Mesendoderm (in vitro differentiated cells): Measurements from ENCODE around the gene ENTHD1.

Source experiments
- DNase-seq: peaks from one replicate; pipeline ENCODE4 v3.0.0; 2013
- H2AK5ac ChIP-seq: 2 replicates; pipeline ENCODE4 v1.6.1; 2013; ENCODE audit warnings: low read length, inconsistent platforms
- H2BK120ac ChIP-seq: 2 replicates; pipeline ENCODE4 v1.6.1; 2013; ENCODE audit warnings: low read depth, mild to moderate bottlenecking, low read length, moderate library complexity, mixed read lengths
- H2BK15ac ChIP-seq: replicated peaks from 2 replicates; pipeline ENCODE4 v1.6.1; 2013; ENCODE audit warnings: low read depth, mild to moderate bottlenecking, moderate library complexity
- H2BK5ac ChIP-seq: 2 replicates; pipeline ENCODE4 v1.6.1; 2013; ENCODE audit warnings: low read length, inconsistent platforms
- H3K18ac ChIP-seq: 2 replicates; pipeline ENCODE4 v1.6.1; 2013; ENCODE audit warnings: mild to moderate bottlenecking, low read length, mixed read lengths
- H3K23ac ChIP-seq: one replicate; pipeline ENCODE4 v1.6.1; 2013; ENCODE audit warnings: low read length
- H3K27ac ChIP-seq: 2 replicates; pipeline ENCODE4 v1.5.1; 2013; ENCODE audit warnings: low read depth, mild to moderate bottlenecking, inconsistent platforms, low read length, moderate library complexity
- H3K27me3 ChIP-seq: 2 replicates; pipeline ENCODE4 v1.6.1; 2013; ENCODE audit warnings: low read length, control low read depth, mild to moderate bottlenecking, inconsistent platforms; ENCODE audit not compliant: insufficient read depth, poor library complexity
- H3K36me3 ChIP-seq: 2 replicates; pipeline ENCODE4 v1.6.1; 2013; ENCODE audit warnings: low read length, inconsistent platforms; ENCODE audit not compliant: control insufficient read depth, insufficient read depth
- H3K4ac ChIP-seq: one replicate; pipeline ENCODE4 v1.6.1; 2013; ENCODE audit warnings: low read depth, mild to moderate bottlenecking, low read length, moderate library complexity
- H3K4me1 ChIP-seq: 2 replicates; pipeline ENCODE4 v1.6.1; 2013; ENCODE audit warnings: low read depth, low read length, inconsistent platforms; ENCODE audit not compliant: control insufficient read depth
- H3K4me2 ChIP-seq: 2 replicates; pipeline ENCODE4 v1.6.1; 2013; ENCODE audit warnings: low read length
- H3K4me3 ChIP-seq: 2 replicates; pipeline ENCODE4 v1.5.1; 2013; ENCODE audit warnings: mild to moderate bottlenecking, low read length
- H3K56ac ChIP-seq: one replicate; pipeline ENCODE4 v1.6.1; 2013; ENCODE audit warnings: low read length
- H3K79me1 ChIP-seq: 2 replicates; pipeline ENCODE4 v1.6.1; 2013; ENCODE audit warnings: low read length, inconsistent platforms
- H3K79me2 ChIP-seq: 2 replicates; pipeline ENCODE4 v1.6.1; 2013; ENCODE audit warnings: mild to moderate bottlenecking, low read length; ENCODE audit not compliant: control insufficient read depth, insufficient read depth
- H3K9ac ChIP-seq: 2 replicates; pipeline ENCODE4 v1.6.1; 2013; ENCODE audit warnings: low read length, inconsistent platforms
- H4K5ac ChIP-seq: one replicate; pipeline ENCODE4 v1.6.1; 2013; ENCODE audit warnings: low read length
- H4K8ac ChIP-seq: one replicate; pipeline ENCODE4 v1.6.1; 2013; ENCODE audit warnings: low read depth, mild to moderate bottlenecking, control low read depth, low read length, moderate library complexity
- WGBS: extraction: QIAGEN DNeasy Blood & Tissue Kit; methylation state at CpG from one replicate; pipeline ENCODE4 v1.1.7; 2013; ENCODE audit warnings: low lambda C conversion rate, missing lambda C conversion rate; ENCODE audit not compliant: insufficient coverage; ENCODE audit errors: extremely low coverage; 5-methylcytosine and 5-hydroxymethylcytosine counted together

ENTHD1 gene

DNA sequence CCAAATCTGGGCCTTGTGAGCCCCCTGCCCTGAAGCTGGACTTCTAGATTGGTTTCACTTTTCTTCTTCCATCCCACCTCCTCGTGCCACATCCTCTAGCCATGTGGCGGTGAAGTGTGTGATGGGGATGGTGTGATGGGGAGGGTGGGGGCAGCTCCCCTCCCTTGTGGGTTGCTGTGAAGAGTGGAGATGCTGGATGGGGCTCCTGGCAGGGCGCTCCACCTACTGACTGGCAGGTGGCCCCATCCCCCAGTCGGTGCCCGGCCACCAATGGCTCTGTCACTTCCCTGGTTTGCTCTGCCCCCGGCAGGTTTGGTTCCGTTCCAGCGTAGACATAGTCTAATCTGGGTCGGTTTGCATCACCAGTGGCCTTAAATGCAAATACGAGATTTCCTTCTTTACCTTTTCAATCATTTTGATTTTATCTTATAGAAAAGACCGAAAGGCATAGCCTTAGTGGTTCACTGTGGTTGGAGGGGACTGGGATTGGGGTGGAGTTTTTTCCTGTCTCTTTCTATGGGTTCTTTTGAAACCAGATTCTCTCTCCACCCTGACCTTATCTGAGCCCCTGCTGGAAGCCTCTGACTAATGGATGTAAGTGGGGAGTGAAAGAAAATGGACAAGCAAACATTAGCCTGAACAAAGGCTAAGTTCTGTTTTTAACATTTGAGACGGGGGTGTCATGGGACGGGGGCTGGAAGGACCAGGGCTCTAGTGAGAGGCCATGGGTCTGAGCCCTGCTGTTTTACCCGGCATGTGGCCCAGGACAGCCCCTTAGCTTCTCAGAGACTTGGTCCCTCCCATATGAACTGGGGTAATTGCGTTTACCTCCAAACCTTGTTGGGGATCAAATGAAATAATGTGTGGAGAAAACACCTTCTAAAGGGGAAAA, 173.8 kb downstream of the ENTHD1 start:
- H3K4me2 ChIP-seq, result no peak overlapping the region
- DNase-seq, result peak; percentile 21
- H3K4ac ChIP-seq, result no peak overlapping the region
- no peak overlapping the region for H2BK15ac ChIP-seq
- no peaks in the 10 kb centered on the region for H3K79me1 ChIP-seq
- H3K56ac ChIP-seq, result no peak overlapping the region
- H3K79me2 ChIP-seq, result no peaks in the 10 kb centered on the region
- no peak overlapping the region for H3K18ac ChIP-seq
- H3K36me3 ChIP-seq, result no peaks in the 10 kb centered on the region
- no peak overlapping the region for H4K8ac ChIP-seq
- H3K27ac ChIP-seq, result no peak overlapping the region
- H2AK5ac ChIP-seq, result no peak overlapping the region
- peaks cover 2% of the 10 kb centered on the region for H3K4me1 ChIP-seq
- H3K9ac ChIP-seq, result no peak overlapping the region
- H2BK120ac ChIP-seq, result no peak overlapping the region
- H3K4me3 ChIP-seq, result no peak overlapping the region
- no CpG with 5 or more reads among the region's 15 CpGs for WGBS
- H3K27me3 ChIP-seq, result no peaks in the 10 kb centered on the region
- H2BK5ac ChIP-seq, result no peak overlapping the region
- H4K5ac ChIP-seq, result no peak overlapping the region
- H3K23ac ChIP-seq, result no peak overlapping the region

DNA sequence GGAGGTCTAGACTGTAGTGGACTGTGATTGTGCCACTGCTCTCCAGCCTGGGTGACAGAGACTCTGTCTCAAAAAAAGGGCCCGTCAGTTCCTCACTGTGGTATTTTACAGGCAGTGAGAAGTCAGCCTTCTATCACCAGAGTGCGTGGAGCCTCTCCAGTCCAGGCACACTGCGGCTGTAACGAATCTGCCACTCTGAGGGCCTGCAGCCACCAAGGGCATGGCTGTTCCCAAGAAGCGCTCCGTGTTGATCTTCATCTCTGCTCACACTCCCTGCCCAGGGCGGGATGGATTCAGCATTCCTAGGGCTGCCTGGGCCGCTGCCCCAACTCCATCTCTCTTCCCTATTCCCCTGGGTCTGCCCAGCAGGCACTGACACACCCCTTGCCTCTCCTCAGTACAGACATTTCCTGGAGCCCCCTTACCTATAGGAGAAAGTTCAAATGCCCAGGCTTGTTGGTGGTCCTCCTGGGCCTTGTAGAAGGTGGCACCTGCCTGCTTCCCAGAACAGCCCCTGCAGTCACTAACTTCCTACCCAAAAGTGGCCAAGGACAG, 174.6 kb downstream of the ENTHD1 start:
- no peak overlapping the region for H3K56ac ChIP-seq
- H3K4me3 ChIP-seq, result no peak overlapping the region
- no peak overlapping the region for H3K18ac ChIP-seq
- no peaks in the 10 kb centered on the region for H3K36me3 ChIP-seq
- WGBS, result no CpG with 5 or more reads among the region's 8 CpGs
- H3K4me2 ChIP-seq, result no peak overlapping the region
- no peak overlapping the region for H3K23ac ChIP-seq
- H3K27me3 ChIP-seq, result no peaks in the 10 kb centered on the region
- H3K27ac ChIP-seq, result no peak overlapping the region
- no peak overlapping the region for H3K4ac ChIP-seq
- H2BK15ac ChIP-seq, result no peak overlapping the region
- no peak overlapping the region for H2BK5ac ChIP-seq
- no peak for DNase-seq
- no peak overlapping the region for H2AK5ac ChIP-seq
- no peaks in the 10 kb centered on the region for H3K79me1 ChIP-seq
- no peak overlapping the region for H4K8ac ChIP-seq
- H4K5ac ChIP-seq, result no peak overlapping the region
- no peak overlapping the region for H2BK120ac ChIP-seq
- H3K4me1 ChIP-seq, result peaks cover 2% of the 10 kb centered on the region
- no peaks in the 10 kb centered on the region for H3K79me2 ChIP-seq
- H3K9ac ChIP-seq, result no peak overlapping the region

DNA sequence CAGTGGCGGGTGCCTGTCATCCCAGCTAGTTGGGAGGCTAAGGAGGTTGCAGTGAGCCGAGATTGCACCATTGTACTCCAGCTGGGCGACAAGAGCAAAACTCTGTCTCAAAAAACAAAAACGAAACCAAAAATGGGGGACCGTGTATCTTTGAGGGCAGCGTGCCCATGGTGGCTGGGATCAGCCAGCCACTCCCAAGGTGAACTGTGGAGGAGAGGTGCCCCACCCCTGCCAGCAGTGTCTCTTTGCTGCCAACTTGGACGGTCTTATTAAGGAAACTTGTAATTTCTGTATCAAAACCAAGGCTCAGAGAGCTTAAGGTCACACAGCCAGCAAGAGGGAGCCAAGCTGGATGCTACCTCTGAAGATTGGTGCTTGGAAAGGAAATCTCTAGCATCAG, 175.4 kb downstream of the ENTHD1 start:
- H2BK120ac ChIP-seq, result no peak overlapping the region
- H2AK5ac ChIP-seq, result no peak overlapping the region
- no peak overlapping the region for H2BK5ac ChIP-seq
- peaks cover 2% of the 10 kb centered on the region for H3K4me1 ChIP-seq
- no peak for DNase-seq
- H3K4me3 ChIP-seq, result no peak overlapping the region
- no peak overlapping the region for H3K23ac ChIP-seq
- no peaks in the 10 kb centered on the region for H3K79me2 ChIP-seq
- H3K9ac ChIP-seq, result no peak overlapping the region
- H2BK15ac ChIP-seq, result no peak overlapping the region
- no peak overlapping the region for H4K8ac ChIP-seq
- WGBS, result no CpG with 5 or more reads among the region's 7 CpGs
- H3K27ac ChIP-seq, result no peak overlapping the region
- H3K4ac ChIP-seq, result no peak overlapping the region
- H3K56ac ChIP-seq, result no peak overlapping the region
- H3K18ac ChIP-seq, result no peak overlapping the region
- no peaks in the 10 kb centered on the region for H3K27me3 ChIP-seq
- H3K36me3 ChIP-seq, result no peaks in the 10 kb centered on the region
- H3K79me1 ChIP-seq, result no peaks in the 10 kb centered on the region
- no peak overlapping the region for H3K4me2 ChIP-seq
- H4K5ac ChIP-seq, result no peak overlapping the region

DNA sequence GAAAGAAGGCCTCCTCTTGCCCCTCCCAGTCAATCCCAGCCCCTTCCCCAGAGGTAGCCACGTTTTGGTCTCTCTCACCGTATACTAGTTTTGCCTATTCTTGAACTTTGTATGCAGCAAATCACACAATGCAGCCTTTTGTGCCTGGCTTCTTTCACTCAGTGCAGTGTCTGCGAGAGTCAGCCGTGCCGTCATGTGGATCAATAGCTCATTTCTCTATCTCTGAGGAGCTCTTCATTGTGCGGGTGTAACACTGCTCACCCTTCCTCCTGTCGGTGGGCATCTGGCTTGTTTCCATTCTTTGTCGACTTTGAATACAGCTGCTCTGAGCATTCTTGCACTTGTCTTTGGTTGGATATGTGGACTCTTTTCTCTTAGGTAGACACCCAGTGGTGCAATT, 176.5 kb downstream of the ENTHD1 start:
- Histone ChIP-seq H3K9ac (no peak overlapping the region), H3K56ac (no peak overlapping the region), H4K5ac (no peak overlapping the region), H3K36me3 (no peaks in the 10 kb centered on the region), H3K18ac (no peak overlapping the region), H3K4me3 (no peak overlapping the region), H2BK5ac (no peak overlapping the region), H2BK15ac (no peak overlapping the region), H3K4ac (no peak overlapping the region), H3K27ac (no peak overlapping the region), H3K4me1 (peaks cover 2% of the 10 kb centered on the region), H2BK120ac (no peak overlapping the region), H3K79me2 (no peaks in the 10 kb centered on the region), H3K27me3 (no peaks in the 10 kb centered on the region), H2AK5ac (no peak overlapping the region), H4K8ac (no peak overlapping the region), H3K23ac (no peak overlapping the region), H3K79me1 (no peaks in the 10 kb centered on the region), H3K4me2 (no peak overlapping the region)
- WGBS, result no CpG with 5 or more reads among the region's 8 CpGs
- no peak for DNase-seq

DNA sequence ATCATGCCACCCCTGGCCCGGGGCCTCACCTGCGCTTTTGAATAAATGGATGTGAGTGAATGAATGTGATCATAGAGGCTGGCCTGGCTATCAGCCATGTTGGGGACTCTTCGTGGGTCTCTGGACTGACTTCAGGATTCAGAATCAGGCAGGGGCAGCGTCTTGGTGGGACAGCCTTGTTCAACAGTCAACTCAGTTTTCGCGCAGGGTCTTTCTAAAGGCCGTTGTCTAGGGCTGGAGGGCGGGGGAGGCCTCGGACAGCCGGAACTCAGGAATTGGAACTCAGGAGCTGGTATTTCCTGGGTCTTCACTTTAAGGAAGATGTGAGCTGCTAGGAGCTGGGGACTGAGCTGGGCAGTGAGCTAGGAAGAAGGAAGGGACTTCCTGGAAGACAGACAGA, 177.0 kb downstream of the ENTHD1 start:
- Histone ChIP-seq H3K18ac (no peak overlapping the region), H4K8ac (no peak overlapping the region), H3K4me1 (peaks cover 2% of the 10 kb centered on the region), H3K4ac (no peak overlapping the region), H3K56ac (no peak overlapping the region), H2BK120ac (no peak overlapping the region), H3K27ac (no peak overlapping the region), H3K9ac (no peak overlapping the region), H2BK15ac (no peak overlapping the region), H2BK5ac (no peak overlapping the region), H2AK5ac (no peak overlapping the region), H3K27me3 (no peaks in the 10 kb centered on the region), H3K4me2 (no peak overlapping the region), H3K79me2 (no peaks in the 10 kb centered on the region), H3K79me1 (no peaks in the 10 kb centered on the region), H4K5ac (no peak overlapping the region), H3K4me3 (no peak overlapping the region), H3K36me3 (no peaks in the 10 kb centered on the region), H3K23ac (no peak overlapping the region)
- no peak for DNase-seq
- no CpG with 5 or more reads among the region's 10 CpGs for WGBS
